IMR-90 (cell line): ENCODE data around the gene TRAF1. TPM values are rescaled to one million over a fixed set of nuclear protein-coding genes. Genes with fewer than 3 reads are reported as not detected.

ENCODE experiments used
- ATAC-seq: fragments of 200-7000 bp; cut with Tn5 transposase; 2 replicates; pipeline ENCODE4 v1.9.1; 2020; ENCODE audit warnings: low read depth, mild to moderate bottlenecking, moderate library complexity
- BruUV-seq: library from RNA; stranded (reverse); fragments of 400-500 nt; replicated peaks from 2 replicates; lab custom pipeline; 2021; lab: Mats Ljungman, UMichigan
- CTCF ChIA-PET: fragments of 300-600 bp; formaldehyde crosslinking; extraction: SDS; loops from one replicate; lab custom pipeline; 2021; ENCODE audit warnings: antibody characterized with exemption; lab: Yijun Ruan, JAX
- POLR2A ChIA-PET: fragments of 300-600 bp; sonication (Branson Sonifier 250); formaldehyde crosslinking; loops from one replicate; lab custom pipeline; 2022; ENCODE audit warnings: antibody characterized with exemption; ENCODE audit not compliant: unreplicated experiment; lab: Charles Lee
- DNase-seq: peaks from one replicate; pipeline ENCODE4 v3.0.0; 2013
- H2AFZ ChIP-seq: replicated peaks from 2 replicates; pipeline ENCODE3; 2013; ENCODE audit warnings: low read length, mild to moderate bottlenecking; ENCODE audit not compliant: poor library complexity
- H2AK5ac ChIP-seq: 2 replicates; pipeline ENCODE4 v1.6.1; 2013; ENCODE audit warnings: low read depth, low read length, inconsistent platforms
- H2AK9ac ChIP-seq: replicated peaks from 2 replicates; pipeline ENCODE3; 2013; ENCODE audit warnings: mild to moderate bottlenecking, low read depth, low read length, moderate library complexity; ENCODE audit not compliant: poor library complexity
- H2BK120ac ChIP-seq: 2 replicates; pipeline ENCODE4 v1.6.1; 2013; ENCODE audit warnings: low read depth, low read length, inconsistent platforms
- H2BK15ac ChIP-seq: 3 replicates; pipeline ENCODE4 v1.6.1; 2013; ENCODE audit warnings: low read depth, low read length, inconsistent platforms
- H2BK20ac ChIP-seq: 2 replicates; pipeline ENCODE4 v1.6.1; 2013; ENCODE audit warnings: low read depth, mild to moderate bottlenecking, inconsistent platforms, low read length, moderate library complexity
- H2BK5ac ChIP-seq: 2 replicates; pipeline ENCODE4 v1.6.1; 2013; ENCODE audit warnings: mild to moderate bottlenecking, low read depth, low read length, inconsistent platforms; ENCODE audit not compliant: poor library complexity, severe bottlenecking
- H3K14ac ChIP-seq: replicated peaks from 2 replicates; pipeline ENCODE4 v1.6.1; 2013; ENCODE audit warnings: low read depth, low read length, inconsistent platforms
- H3K18ac ChIP-seq: 2 replicates; pipeline ENCODE4 v1.6.1; 2013; ENCODE audit warnings: low read depth, low read length, control low read depth
- H3K23ac ChIP-seq: 2 replicates; pipeline ENCODE4 v1.6.1; 2013; ENCODE audit warnings: low read depth, low read length, inconsistent platforms
- H3K27ac ChIP-seq: 2 replicates; pipeline ENCODE4 v1.5.1; 2013; ENCODE audit warnings: mild to moderate bottlenecking, control low read depth, low read length; ENCODE audit not compliant: insufficient read depth
- H3K27me3 ChIP-seq: 2 replicates; pipeline ENCODE4 v1.6.1; 2013; ENCODE audit warnings: low read length; ENCODE audit not compliant: control insufficient read depth, insufficient read depth
- H3K36me3 ChIP-seq: 2 replicates; pipeline ENCODE4 v1.6.1; 2013; ENCODE audit warnings: low read length, mixed read lengths; ENCODE audit not compliant: control insufficient read depth, insufficient read depth
- H3K4ac ChIP-seq: 2 replicates; pipeline ENCODE4 v1.6.1; 2013; ENCODE audit warnings: low read depth, low read length, inconsistent platforms
- H3K4me1 ChIP-seq: 2 replicates; pipeline ENCODE4 v1.6.1; 2013; ENCODE audit warnings: low read length, mixed read lengths; ENCODE audit not compliant: control insufficient read depth, insufficient read depth
- H3K4me2 ChIP-seq: 2 replicates; pipeline ENCODE4 v1.6.1; 2013; ENCODE audit warnings: low read depth, mild to moderate bottlenecking, control low read depth, low read length, moderate library complexity
- H3K4me3 ChIP-seq: 2 replicates; pipeline ENCODE4 v1.5.1; 2013; ENCODE audit warnings: low read depth, mild to moderate bottlenecking, control low read depth, low read length, moderate library complexity; ENCODE audit not compliant: insufficient read depth
- H3K56ac ChIP-seq: 2 replicates; pipeline ENCODE4 v1.6.1; 2013; ENCODE audit warnings: low read length, inconsistent platforms; ENCODE audit not compliant: insufficient read depth; ENCODE audit errors: extremely low read depth
- H3K79me1 ChIP-seq, 2 experiments: 2 replicates each; pipeline ENCODE4 v1.6.1; 2013; ENCODE audit warnings: low read length in 2 of 2, inconsistent platforms in 1 of 2, low read depth in 1 of 2
- H3K9ac ChIP-seq: 2 replicates; pipeline ENCODE4 v1.6.1; 2013; ENCODE audit warnings: low read depth, low read length, control low read depth
- H3K9me1 ChIP-seq: 2 replicates; pipeline ENCODE4 v1.6.1; 2013; ENCODE audit warnings: low read length, inconsistent platforms; ENCODE audit not compliant: insufficient read depth
- H3K9me3 ChIP-seq: 2 replicates; pipeline ENCODE4 v1.6.1; 2013; ENCODE audit warnings: low read length; ENCODE audit not compliant: control insufficient read depth, insufficient read depth
- H4K20me1 ChIP-seq: 2 replicates; pipeline ENCODE4 v1.6.1; 2013; ENCODE audit warnings: low read length, inconsistent platforms; ENCODE audit not compliant: insufficient read depth
- H4K5ac ChIP-seq: 2 replicates; pipeline ENCODE4 v1.6.1; 2013; ENCODE audit warnings: mild to moderate bottlenecking, low read depth, low read length, control low read depth
- H4K8ac ChIP-seq, 2 experiments: 2 replicates each; pipeline ENCODE4 v1.6.1; 2013; ENCODE audit warnings: low read depth in 2 of 2, low read length in 2 of 2, control low read depth in 1 of 2, inconsistent platforms in 1 of 2
- H4K91ac ChIP-seq: 2 replicates; pipeline ENCODE4 v1.6.1; 2013; ENCODE audit warnings: low read depth, low read length, inconsistent platforms; ENCODE audit not compliant: insufficient read depth
- BHLHE40 ChIP-seq: fragments of 150-350 bp; IDR thresholded peaks from 2 replicates; pipeline ENCODE4 v1.6.1; 2016; ENCODE audit warnings: mild to moderate bottlenecking, low read depth, low read length
- CHD1 ChIP-seq: IDR thresholded peaks from 2 replicates; pipeline ENCODE4 v1.6.1; 2012; ENCODE audit warnings: low read depth, low read length, improper control_type of control experiment
- ELK1 ChIP-seq: fragments of 150-350 bp; IDR thresholded peaks from 2 replicates; pipeline ENCODE4 v1.6.1; 2016; ENCODE audit warnings: low read depth, mild to moderate bottlenecking, low read length, moderate library complexity, borderline replicate concordance
- MXI1 ChIP-seq: IDR thresholded peaks from 2 replicates; pipeline ENCODE4 v1.6.1; 2012; ENCODE audit warnings: low read depth, mild to moderate bottlenecking, low read length, moderate library complexity, borderline replicate concordance
- RAD21 ChIP-seq: IDR thresholded peaks from 2 replicates; pipeline ENCODE4 v1.6.1; 2012; ENCODE audit warnings: low read length, improper control_type of control experiment
- RCOR1 ChIP-seq: IDR thresholded peaks from 2 replicates; pipeline ENCODE4 v1.6.1; 2012; ENCODE audit warnings: mild to moderate bottlenecking, low read length, improper control_type of control experiment; ENCODE audit not compliant: insufficient replicate concordance
- WGBS, 2 experiments: methylation state at CpG; one replicate each; pipeline versions ENCODE4 v1.1.5 to v1.1.7; 2013; ENCODE audit warnings: missing lambda C conversion rate in 2 of 2; ENCODE audit not compliant: insufficient read length in 1 of 2; ENCODE audit errors: extremely low coverage in 2 of 2; 5-methylcytosine and 5-hydroxymethylcytosine counted together
- dilution Hi-C: fragments of 300-500 bp; cut with HindIII; formaldehyde crosslinking; loops from one replicate; pipeline ENCODE4 v1.14.3; 2018; ENCODE audit warnings: low sequenced_read_pairs; ENCODE audit not compliant: unreplicated experiment
- in situ Hi-C: fragments of 300-500 bp; cut with MboI; formaldehyde crosslinking; loops from 3 replicates; pipeline ENCODE4 v1.14.3; 2019; ENCODE audit warnings: low sequenced_read_pairs, inconsistent platforms, mixed read lengths
- intact Hi-C: fragments of 100-400 bp; cut with micrococcal nuclease; formaldehyde crosslinking; loops from 2 replicates; pipeline ENCODE4 v1.10.0; 2022
- polyA plus RNA-seq, 3 experiments: library from polyadenylated mRNA; depleted of rRNA; stranded (reverse); fragments of >200 nt; gene quantifications; 2 replicates each; pipeline ENCODE4 v1.2.3, GENCODE V29; 2012; ENCODE audit warnings: low replicate concordance in 1 of 3
- total RNA-seq: library from RNA; depleted of rRNA; stranded (reverse); fragments of >200 nt; gene quantifications from 2 replicates; pipeline ENCODE4 v1.2.3, GENCODE V29; 2012

Gene TRAF1
- total and polyA plus RNA-seq, 2 of the 4 experiments (the other 2 are of a cell fraction), result 3.9 to 4.1 TPM

GRCh38 chr9:120910643-120911042 is 16.0 kb downstream of the TRAF1 start:
- H3K9me1 ChIP-seq, result peaks cover 22% of the 10 kb centered on the region
- H3K36me3 ChIP-seq, result peaks cover 6% of the 10 kb centered on the region
- no peak overlapping the region for H2BK5ac ChIP-seq
- H3K9ac ChIP-seq, result no peak overlapping the region
- H3K4me2 ChIP-seq, result no peak overlapping the region
- H3K4me1 ChIP-seq, result no peaks in the 10 kb centered on the region; the same call in 1 of the 2 replicates
- no peak overlapping the region for H3K4me3 ChIP-seq
- no peak overlapping the region for H4K8ac ChIP-seq
- H3K56ac ChIP-seq, result no peak overlapping the region
- no peak overlapping the region for H2AFZ ChIP-seq
- no peak overlapping the region for H2BK15ac ChIP-seq
- in situ Hi-C loops (no loop called here), intact Hi-C loops (no loop called here), dilution Hi-C loops (no loop called here)
- H3K27me3 ChIP-seq, result no peaks in the 10 kb centered on the region
- H3K79me1 ChIP-seq, result peaks cover 0 to 4% of the 10 kb centered on the region in 2 experiments; a peak in 2 of 4 replicates
- no peak overlapping the region for H2BK20ac ChIP-seq
- no peak for ATAC-seq
- no CpG with 5 or more reads among the region's 3 CpGs for WGBS, 2 experiments
- H3K9me3 ChIP-seq, result no peaks in the 10 kb centered on the region
- H3K27ac ChIP-seq, result no peak overlapping the region
- no peak overlapping the region for H4K91ac ChIP-seq
- no peak overlapping the region for H2AK5ac ChIP-seq
- DNase-seq, result no peak
- no peak overlapping the region for H4K5ac ChIP-seq
- no peak overlapping the region for H3K23ac ChIP-seq
- CTCF ChIA-PET, result no interaction called here
- no peak overlapping the region for H3K18ac ChIP-seq
- POLR2A ChIA-PET, result no interaction called here
- H3K4ac ChIP-seq, result no peak overlapping the region
- H3K14ac ChIP-seq, result no peak overlapping the region
- H2BK120ac ChIP-seq, result no peak overlapping the region
- no peaks in the 10 kb centered on the region for H4K20me1 ChIP-seq
- BruUV-seq, result no TSS peak
- TF ChIP-seq ELK1 (no peak), RCOR1 (no peak), MXI1 (no peak), CHD1 (no peak), BHLHE40 (no peak), RAD21 (no peak)
- H2AK9ac ChIP-seq, result no peak overlapping the region
